Measurements from ENCODE around the gene CTNNA1.
A peak's percentile ranks its signal among the peaks of the same experiment; 100 is the strongest.
"Not testable (repeated sequence)": the region's sequence is repeated elsewhere in the genome, so short reads cannot be mapped to it uniquely, and the experiment has no call there.

Gene CTNNA1

GRCh38 chr5:138752951-138753793 is at the start of gene CTNNA1:
TSS of gene CTNNA1 (plus strand) at chr5:138753425. CDS start at chr5:138781925, 28,500 bp downstream.
- peak; percentile 59 for DNase-seq (ENCODE audit: low spot score)

- not testable (repeated sequence) for DNase-seq (ENCODE audit: low spot score)
These were observed 49.4 kb upstream of the CTNNA1 start for GRCh38 chr5:138703777-138704176.

DNA sequence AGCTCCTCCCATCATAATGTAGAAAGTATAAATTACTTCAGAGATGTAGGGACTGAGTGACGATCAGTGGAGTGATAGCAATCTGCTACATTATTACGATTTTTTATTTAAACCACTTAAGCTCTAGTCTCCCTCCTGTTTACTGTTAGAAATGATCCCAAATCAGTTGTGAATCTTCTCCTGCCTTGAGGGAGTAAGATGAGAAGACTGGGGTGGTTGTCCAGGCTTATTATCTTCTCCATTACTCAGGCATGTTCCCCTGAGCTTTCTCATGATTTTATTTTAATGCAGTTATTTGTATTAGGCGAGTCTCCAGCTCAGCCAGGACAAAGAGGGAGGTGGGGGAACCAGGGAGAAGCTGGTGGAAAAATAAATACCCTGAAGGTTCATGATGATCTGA is 48.2 kb upstream of the CTNNA1 start:
- no peak for DNase-seq (ENCODE audit: low spot score)

DNA sequence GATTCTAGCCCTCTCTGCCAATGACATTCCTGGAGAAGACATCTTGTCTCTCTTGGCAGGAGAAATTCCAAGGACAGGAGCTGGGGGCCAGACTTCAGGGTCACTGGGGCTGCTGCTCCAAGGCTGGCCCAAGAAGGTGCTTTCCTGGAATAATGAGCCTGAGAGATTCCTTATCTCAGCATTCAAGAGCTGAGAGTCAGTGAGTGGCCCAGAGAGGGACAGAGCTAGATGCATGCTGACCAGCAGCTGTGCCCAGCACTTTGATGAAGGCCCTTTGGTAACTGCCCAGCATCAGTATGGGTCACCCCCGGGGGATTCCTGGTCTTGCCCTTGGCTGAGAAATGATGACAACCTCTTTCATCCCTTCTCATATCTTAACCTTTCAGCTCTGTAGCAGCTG is 47.7 kb upstream of the CTNNA1 start:
- no peak for DNase-seq (ENCODE audit: low spot score)

GRCh38 chr5:138706655-138707480 is 46.4 kb upstream of the CTNNA1 start:
- no peak for DNase-seq (ENCODE audit: low spot score)

DNA sequence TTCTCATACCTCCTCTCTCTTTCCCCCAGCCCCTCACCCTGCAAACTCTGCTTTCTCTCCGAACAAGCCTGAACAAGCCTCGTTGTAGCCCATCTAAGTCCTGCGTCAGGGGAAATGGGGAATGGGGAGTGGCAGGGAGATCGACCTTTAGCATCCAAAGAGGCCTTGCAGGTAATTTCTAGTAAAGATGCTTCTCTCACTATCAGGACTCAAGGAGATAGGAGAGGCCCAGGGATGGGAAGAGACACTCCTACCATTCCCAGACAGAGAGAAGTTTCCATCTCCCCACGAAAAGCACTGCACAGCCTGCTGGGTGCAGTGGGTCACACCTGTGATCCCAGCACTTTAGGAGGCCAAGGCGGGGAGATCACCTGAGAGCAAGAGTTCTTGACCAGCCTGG is 44.4 kb upstream of the CTNNA1 start:
- no peak for DNase-seq (ENCODE audit: low spot score)

DNA sequence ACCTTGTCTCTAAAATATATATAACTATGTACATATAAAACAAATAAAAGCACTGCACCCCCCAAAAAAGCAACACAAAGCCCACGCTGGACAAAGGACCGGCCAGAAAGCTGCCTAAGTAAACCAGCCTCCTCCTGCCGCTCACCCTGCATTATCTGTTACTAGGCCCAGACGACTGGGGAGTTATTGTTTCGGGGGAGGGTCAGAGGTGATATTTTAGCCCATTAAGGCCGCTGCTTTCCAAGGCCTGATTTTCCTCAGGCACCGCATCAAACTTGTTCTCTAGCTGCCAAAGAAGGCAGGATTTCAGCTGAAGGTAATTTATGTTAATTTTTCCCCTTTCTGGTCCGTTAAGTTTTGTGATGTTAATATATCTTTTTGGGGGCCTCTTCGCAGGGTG is 44.0 kb upstream of the CTNNA1 start:
- DNase-seq (ENCODE audit: low spot score): no peak

DNA sequence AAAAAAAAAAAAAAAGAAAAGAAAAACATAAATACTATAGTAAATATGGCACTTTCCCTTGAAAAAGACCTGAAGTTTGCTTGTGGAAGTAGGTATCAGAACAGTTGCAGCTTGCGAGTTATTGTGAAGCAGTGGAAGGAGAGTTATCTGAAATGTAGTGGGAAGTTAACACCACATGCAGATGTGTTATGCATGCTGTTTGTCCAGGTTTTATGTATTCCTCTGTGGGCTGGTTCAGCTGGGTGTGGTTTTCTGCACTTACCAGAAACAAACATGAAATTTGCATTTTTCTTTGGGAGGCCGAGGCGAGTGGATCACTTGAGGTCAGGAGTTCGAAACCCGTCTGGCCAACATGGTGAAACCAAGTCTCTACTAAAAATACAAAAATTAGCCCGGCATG is 42.1 kb upstream of the CTNNA1 start:
- DNase-seq (ENCODE audit: low spot score): no peak

DNA sequence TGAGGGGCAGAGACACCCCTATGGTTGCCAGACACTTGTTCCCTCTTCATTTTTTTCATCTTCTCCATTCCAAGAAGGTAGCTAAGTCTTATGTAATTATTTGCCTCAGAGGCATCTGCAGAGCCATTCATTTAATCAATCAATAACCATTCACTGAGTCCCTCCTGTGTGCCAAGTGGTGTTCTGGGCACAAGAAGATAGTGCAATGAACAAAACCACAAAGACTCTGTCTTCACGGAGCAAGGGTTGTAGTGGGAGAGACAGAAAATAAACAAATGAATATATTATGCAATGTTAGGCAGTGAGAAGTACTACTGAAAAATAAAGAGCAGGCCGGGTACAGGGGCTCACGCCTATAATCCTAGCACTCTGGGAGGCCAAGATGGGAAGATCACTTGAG is 41.4 kb upstream of the CTNNA1 start:
- DNase-seq (ENCODE audit: low spot score): peak; percentile 16

GRCh38 chr5:138712324-138712723 is 40.9 kb upstream of the CTNNA1 start:
- DNase-seq (ENCODE audit: low spot score): no peak

DNA sequence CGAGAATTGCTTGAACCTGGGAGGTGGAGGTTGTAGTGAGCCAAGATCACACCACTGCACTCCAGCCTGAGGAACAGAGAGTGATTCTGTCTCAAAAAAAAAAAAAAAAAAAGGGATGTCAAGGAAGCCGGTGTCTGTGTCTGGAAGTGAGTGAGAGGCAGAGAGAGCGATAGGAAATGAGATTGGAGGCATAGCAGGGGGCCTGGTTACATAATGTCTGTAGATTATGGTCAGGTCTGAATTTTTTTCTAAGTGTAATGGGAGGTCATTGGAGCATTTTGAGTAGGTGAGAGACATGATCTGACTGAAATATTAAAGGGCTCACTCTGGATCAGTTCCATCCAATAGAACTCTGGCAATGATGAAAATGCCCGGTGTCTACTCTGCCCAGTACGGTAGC is 40.4 kb upstream of the CTNNA1 start:
- no peak for DNase-seq (ENCODE audit: low spot score)

DNA sequence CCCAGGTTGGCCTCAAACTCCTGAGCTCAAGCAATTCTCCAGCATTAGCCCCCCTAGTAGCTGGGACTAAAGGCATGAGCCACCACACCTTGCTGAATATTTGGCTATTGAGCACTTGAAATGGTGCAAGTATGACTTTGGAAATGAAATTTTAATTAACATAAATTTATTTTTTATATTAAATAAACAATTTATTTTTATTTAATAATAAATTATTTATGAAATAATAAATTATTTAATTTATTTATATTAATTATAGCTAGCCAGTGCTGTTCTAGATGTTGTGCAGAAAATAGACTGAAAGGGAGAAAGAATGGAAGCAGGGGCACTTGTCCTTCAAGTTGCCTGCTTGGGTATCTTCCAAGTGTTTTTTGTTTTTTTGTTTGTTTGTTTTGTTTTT is 40.0 kb upstream of the CTNNA1 start:
- no peak for DNase-seq (ENCODE audit: low spot score)

DNA sequence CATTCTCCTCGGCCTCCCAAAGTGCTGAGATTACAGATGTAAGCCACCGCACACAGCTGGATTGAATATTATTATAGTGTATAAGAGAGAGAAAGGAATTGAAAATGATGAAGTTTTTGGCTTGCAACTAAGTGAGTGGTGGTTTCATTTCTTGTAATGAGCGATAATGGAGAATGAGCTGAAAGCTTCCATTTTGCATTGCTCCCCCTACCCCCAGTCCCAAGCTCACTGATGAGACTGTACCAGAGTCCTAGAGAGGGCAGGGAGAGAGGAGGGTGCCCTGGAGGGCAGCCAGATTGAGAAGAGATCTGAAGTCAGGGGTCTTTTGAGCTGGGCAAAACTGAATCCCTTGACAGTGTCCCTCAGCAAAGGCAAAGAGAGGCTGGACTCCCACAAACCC is 38.5 kb upstream of the CTNNA1 start:
- no peak for DNase-seq (ENCODE audit: low spot score)

- DNase-seq (ENCODE audit: low spot score): not testable (repeated sequence)
These were observed 37.2 kb upstream of the CTNNA1 start for GRCh38 chr5:138715931-138716432.

DNA sequence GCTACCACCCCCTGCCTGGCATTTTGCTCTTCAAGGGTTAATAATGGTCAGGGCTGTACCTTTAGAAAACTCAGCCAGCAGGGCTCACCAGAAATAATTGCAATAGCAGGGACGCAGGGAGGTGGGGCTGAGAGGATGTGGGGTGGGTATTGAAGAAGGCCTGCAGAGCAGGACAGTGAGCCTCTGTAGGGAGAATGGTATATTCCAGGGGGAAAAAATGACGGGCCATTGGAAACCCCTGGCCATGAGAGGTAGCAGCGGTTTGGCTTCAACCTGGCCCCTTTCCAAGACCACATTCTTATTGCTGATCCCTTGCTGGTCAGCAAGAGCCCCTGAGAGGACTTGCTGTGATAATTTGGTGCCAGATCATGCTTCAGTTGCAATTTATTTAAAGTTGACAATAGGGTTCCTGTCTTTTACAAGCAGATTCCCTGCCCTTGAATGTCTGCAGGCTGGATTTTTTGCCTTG is 36.7 kb upstream of the CTNNA1 start:
- no peak for DNase-seq (ENCODE audit: low spot score)

DNA sequence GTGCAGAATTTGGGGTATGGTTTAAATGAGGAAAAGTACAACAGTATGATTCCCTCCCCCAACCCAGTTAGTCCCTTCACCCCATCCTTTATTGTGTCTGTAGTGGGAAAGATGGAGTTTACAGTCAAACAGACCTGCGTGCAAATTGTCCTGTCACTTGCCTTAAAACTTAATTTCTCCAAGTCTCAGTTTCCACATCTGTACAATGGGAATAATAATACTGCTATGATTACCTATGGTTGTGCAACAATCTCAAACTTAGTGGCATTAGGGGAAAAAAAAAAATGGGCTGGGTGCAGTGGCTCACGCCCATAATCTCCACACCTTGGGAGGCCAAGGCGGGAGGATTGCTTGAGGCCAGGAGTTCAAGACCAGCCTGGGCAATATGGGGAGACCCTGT is 35.8 kb upstream of the CTNNA1 start:
- no peak for DNase-seq (ENCODE audit: low spot score)

DNA sequence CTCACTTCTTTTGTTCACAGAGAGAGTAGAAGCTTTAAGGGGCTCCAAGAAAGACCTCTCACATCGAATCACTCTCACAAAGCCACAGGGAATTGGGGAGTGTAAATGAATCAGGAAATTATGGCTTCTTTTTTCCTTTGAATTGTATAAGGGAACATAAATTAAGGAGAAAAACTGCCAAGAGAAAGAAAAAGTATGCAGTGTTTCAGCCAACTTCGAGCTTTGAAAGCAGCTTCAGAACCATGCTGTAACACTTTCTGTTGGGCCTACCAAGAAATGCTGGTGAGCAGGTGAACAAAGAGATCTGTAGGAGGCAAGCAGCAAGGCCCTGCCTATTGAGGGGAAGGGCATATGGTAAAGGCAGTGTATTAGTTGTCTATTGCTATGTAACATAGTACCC is 33.4 kb upstream of the CTNNA1 start:
- no peak for DNase-seq (ENCODE audit: low spot score)

GRCh38 chr5:138720840-138721239 is 32.4 kb upstream of the CTNNA1 start:
- DNase-seq (ENCODE audit: low spot score): no peak

- no peak for DNase-seq (ENCODE audit: low spot score)
These were observed 31.2 kb upstream of the CTNNA1 start for GRCh38 chr5:138721979-138722378.

GRCh38 chr5:138722544-138723177 is 30.6 kb upstream of the CTNNA1 start:
- DNase-seq (ENCODE audit: low spot score): no peak

GRCh38 chr5:138724470-138725146 is 28.6 kb upstream of the CTNNA1 start:
- DNase-seq (ENCODE audit: low spot score): no peak

Data from hematopoietic multipotent progenitor cell treated with erythropoietin and hydrocortisone succinate and interleukin-3 and kit ligand, for 15 days (in vitro differentiated cells).